MG63 (cell line): ENCODE data around the gene PIH1D2. TPM values are rescaled to one million over a fixed set of nuclear protein-coding genes. Genes with fewer than 3 reads are reported as not detected.
"Not testable (repeated sequence)": the region's sequence is repeated elsewhere in the genome, so short reads cannot be mapped to it uniquely, and the experiment has no call there.

Experiments used
- DNase-seq: peaks from one replicate; pipeline ENCODE4 v3.0.0-alpha.2; 2020
- H3K27me3 ChIP-seq: fragments of 250-450 bp; sonication (Bioruptor Pico); 2 replicates; pipeline ENCODE4 v1.5.1; 2020; ENCODE audit warnings: mild to moderate bottlenecking, moderate library complexity
- H3K36me3 ChIP-seq: fragments of 250-450 bp; sonication (Bioruptor Pico); 2 replicates; pipeline ENCODE4 v1.5.1; 2020; ENCODE audit warnings: mild to moderate bottlenecking, moderate library complexity
- H3K4me3 ChIP-seq: fragments of 250-450 bp; sonication (Bioruptor Pico); 2 replicates; pipeline ENCODE4 v1.5.1; 2020; ENCODE audit warnings: mild to moderate bottlenecking, moderate library complexity
- H3K9me3 ChIP-seq: fragments of 250-450 bp; sonication (Bioruptor Pico); 2 replicates; pipeline ENCODE4 v1.5.1; 2020; ENCODE audit warnings: mild to moderate bottlenecking, moderate library complexity
- total RNA-seq: library from RNA; depleted of rRNA; stranded (reverse); fragments of >200 nt; shearing (Covaris generic); gene quantifications from 2 replicates; pipeline ENCODE4 v1.2.3, GENCODE V29; 2014; ENCODE audit warnings: low replicate concordance; rRNA removed

Gene PIH1D2
- total RNA-seq: 4.9 and 14.6 TPM in 2 replicates

- Histone ChIP-seq H3K27me3 (no peaks in the 10 kb centered on the region), H3K36me3 (peaks cover 39% of the 10 kb centered on the region), H3K4me3 (peak within 1 kb of the TSS; percentile 79), H3K9me3 (no peaks in the 10 kb centered on the region)
- DNase-seq: peak; percentile 85
Measured at GRCh38 chr11:112073941-112074811, at the start of gene PIH1D2, which contains the start of gene NKAPD1. PIH1D2 (minus strand) TSS chr11:112074017; CDS start chr11:112073174, 843 bp downstream. NKAPD1 (plus strand) TSS chr11:112074299; CDS start chr11:112075575, 1,276 bp downstream.

GRCh38 chr11:112123129-112123528 is 49.3 kb upstream of the PIH1D2 start:
- H3K36me3 ChIP-seq: no peaks in the 10 kb centered on the region
- DNase-seq: no peak
- H3K27me3 ChIP-seq: no peaks in the 10 kb centered on the region
- no peaks in the 10 kb centered on the region for H3K9me3 ChIP-seq
- no peak overlapping the region for H3K4me3 ChIP-seq

DNA sequence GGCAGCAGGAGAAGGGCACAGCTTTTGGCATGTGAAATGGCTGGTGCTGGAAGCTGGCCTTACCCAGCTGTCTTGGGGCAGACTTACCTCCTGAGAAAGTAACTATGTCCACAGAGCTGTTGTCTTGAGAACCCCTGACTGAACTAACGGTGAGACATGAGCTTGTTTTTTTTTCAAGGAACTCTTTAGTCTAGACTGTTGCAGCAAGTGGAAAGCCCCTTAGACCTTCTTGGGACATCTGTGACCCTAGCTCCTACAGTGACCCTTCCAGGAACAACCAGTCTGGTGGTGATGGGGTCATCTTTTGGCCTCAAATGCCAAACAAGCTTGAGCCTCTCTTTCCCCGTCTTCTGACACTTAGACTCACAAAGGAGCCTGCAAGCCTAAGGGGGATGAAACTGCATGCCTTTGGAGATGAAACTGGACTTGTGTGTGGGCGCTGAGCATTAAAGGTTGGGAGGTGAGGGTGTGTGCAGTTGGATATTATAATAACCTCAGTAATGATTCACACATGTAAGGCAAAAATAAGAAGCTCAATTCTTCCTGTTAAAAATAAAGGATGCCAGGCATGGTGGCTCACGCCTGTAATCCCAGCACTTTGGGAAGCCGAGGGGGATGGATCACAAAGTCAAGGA is 48.3 kb upstream of the PIH1D2 start:
- no peaks in the 10 kb centered on the region for H3K9me3 ChIP-seq

DNA sequence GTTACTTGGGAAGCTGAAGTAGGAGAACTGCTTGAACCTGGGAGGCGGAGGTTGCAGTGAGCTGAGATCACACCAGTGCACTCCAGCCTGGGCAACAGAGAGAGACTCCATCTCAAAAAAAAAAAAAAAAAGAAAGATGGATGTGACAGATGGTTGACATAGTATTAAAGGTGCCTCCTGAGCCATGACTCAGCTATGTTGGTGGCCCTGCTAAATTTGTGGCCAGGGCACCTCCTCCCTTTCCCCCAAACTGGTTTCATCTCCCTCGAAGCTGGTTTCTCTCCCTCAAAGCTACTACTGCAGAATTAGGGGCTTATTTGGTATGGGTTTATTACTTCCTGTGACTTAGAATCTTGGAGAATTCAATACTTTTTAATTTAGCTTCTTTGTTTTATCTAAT is 44.4 kb upstream of the PIH1D2 start:
- Histone ChIP-seq H3K27me3 (no peaks in the 10 kb centered on the region), H3K4me3 (no peak overlapping the region), H3K36me3 (no peaks in the 10 kb centered on the region), H3K9me3 (no peaks in the 10 kb centered on the region)
- no peak for DNase-seq

More for the DNA sequence above, 48.3 kb upstream of the PIH1D2 start:
- Histone ChIP-seq H3K4me3 (no peak overlapping the region), H3K27me3 (no peaks in the 10 kb centered on the region), H3K36me3 (no peaks in the 10 kb centered on the region)
- no peak for DNase-seq

DNA sequence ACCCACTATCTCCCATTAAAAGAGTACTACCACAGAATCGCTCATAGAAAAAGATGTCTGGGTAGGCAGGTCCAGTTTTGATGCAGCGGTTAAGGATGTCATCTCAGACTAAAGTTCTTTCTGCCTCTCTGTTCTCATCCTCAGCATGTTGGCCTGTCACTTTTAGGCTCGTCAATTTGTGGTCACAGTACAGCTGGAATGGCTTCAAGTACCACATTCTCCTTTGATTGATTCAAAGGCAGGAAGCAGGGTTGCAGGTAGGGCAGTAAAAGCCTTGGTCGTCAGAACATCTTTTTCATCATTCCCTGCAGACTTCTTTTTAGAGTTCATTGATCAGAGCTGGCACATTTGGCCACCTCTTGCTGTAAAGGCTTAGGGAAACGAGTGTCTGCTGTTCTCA is 41.6 kb upstream of the PIH1D2 start:
- Histone ChIP-seq H3K9me3 (no peaks in the 10 kb centered on the region), H3K4me3 (no peak overlapping the region), H3K27me3 (no peaks in the 10 kb centered on the region), H3K36me3 (no peaks in the 10 kb centered on the region)
- DNase-seq: no peak

- DNase-seq: no peak
- Histone ChIP-seq H3K36me3 (no peaks in the 10 kb centered on the region), H3K9me3 (no peaks in the 10 kb centered on the region), H3K27me3 (no peaks in the 10 kb centered on the region), H3K4me3 (no peak overlapping the region)
Measured at GRCh38 chr11:112114460-112114859, 40.6 kb upstream of the PIH1D2 start.

- DNase-seq: no peak
- H3K9me3 ChIP-seq: no peaks in the 10 kb centered on the region
Measured at GRCh38 chr11:112113539-112114457, 40.0 kb upstream of the PIH1D2 start.

DNA sequence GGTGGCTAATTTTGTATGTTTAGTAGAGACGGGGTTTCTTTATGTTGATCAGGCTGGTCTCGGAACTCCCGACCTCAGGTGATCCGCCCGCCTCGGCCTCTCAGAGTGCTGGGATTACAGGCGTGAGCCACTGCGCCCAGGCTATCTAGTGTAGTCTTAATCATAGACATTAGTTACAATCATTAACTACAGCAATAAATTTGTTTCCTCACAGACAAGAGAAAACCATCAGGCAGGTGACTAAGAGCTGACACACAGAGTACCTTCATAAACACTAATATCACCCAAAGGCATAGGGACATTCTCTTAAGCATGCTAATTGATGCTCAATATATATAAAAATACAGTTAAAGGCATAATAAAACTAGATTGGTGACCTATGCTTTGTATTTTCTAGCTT is 32.3 kb upstream of the PIH1D2 start:
- Histone ChIP-seq H3K9me3 (no peaks in the 10 kb centered on the region), H3K36me3 (no peaks in the 10 kb centered on the region), H3K27me3 (no peaks in the 10 kb centered on the region), H3K4me3 (no peak overlapping the region)
- DNase-seq: no peak

More at GRCh38 chr11:112113539-112114457, 40.0 kb upstream of the PIH1D2 start:
- Histone ChIP-seq H3K27me3 (no peaks in the 10 kb centered on the region), H3K36me3 (no peaks in the 10 kb centered on the region), H3K4me3 (no peak overlapping the region)

DNA sequence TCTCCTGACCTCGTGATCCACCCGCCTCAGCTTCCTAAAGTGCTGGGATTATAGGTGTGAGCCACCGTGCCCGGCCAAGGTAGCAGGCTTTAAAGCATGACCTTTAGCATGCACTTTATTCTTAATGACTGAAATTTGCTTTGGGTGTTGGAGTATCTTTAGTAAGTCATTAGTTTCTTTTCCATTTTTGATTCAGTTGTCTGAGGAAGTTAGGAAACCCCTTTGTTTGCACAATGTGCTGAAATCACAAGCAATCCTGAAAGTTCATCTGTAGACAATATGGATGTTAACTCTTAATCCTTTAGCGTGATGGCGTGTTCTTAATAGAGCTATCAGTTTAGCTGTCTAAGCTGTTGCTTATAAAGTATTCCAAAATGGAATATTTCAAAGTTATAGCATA is 29.6 kb upstream of the PIH1D2 start:
- Histone ChIP-seq H3K27me3 (no peaks in the 10 kb centered on the region), H3K9me3 (no peaks in the 10 kb centered on the region), H3K36me3 (peaks cover 2% of the 10 kb centered on the region; the same call in 1 of the 2 replicates), H3K4me3 (no peak overlapping the region)
- DNase-seq: no peak

DNA sequence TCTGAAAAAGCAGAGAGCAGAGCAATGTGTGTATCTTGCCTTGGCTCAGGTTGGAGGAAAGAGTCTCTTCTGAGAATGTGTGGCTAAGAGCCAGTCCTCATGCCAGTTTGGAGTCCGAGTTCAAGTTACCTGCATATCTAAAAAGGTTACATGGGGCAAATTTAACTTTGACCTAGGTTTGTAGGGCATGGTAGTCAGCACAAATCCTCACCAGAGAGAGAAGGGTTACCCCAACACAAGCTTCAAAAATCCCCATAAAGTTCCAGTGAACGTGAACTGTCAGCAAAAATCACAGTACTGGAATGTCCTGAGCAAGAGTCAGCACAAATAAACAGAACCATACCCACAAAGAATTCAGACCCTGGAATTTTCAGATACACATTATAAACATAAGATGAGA is 26.6 kb upstream of the PIH1D2 start:
- no peaks in the 10 kb centered on the region for H3K9me3 ChIP-seq
- no peaks in the 10 kb centered on the region for H3K27me3 ChIP-seq
- peaks cover 14% of the 10 kb centered on the region for H3K36me3 ChIP-seq
- DNase-seq: no peak
- H3K4me3 ChIP-seq: no peak overlapping the region

- Histone ChIP-seq H3K27me3 (no peaks in the 10 kb centered on the region), H3K9me3 (no peaks in the 10 kb centered on the region), H3K4me3 (no peak overlapping the region), H3K36me3 (peaks cover 32% of the 10 kb centered on the region)
- no peak for DNase-seq
Measured at GRCh38 chr11:112097734-112098528, 24.1 kb upstream of the PIH1D2 start.

DNA sequence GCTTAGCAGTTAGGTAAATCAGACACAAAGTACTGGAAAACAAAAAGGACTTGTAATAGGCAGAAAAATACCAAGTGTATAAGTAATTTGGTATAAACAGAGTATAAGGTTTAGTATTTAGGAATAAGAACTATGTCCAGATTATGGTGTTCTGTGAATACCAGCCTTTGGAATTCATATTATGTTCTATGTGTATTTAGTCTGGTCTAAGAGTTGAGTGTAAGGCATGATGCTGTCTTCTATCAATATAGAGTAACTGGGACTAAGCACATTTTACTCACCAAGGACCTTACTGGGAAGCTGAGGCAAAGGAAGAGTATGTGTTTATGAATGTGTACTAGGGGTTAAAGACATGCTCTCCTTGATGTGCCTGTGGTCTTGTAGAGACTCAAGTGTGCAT is 22.4 kb upstream of the PIH1D2 start:
- no peak for DNase-seq
- Histone ChIP-seq H3K27me3 (no peaks in the 10 kb centered on the region), H3K36me3 (peaks cover 48% of the 10 kb centered on the region), H3K4me3 (no peak overlapping the region), H3K9me3 (no peaks in the 10 kb centered on the region)

DNA sequence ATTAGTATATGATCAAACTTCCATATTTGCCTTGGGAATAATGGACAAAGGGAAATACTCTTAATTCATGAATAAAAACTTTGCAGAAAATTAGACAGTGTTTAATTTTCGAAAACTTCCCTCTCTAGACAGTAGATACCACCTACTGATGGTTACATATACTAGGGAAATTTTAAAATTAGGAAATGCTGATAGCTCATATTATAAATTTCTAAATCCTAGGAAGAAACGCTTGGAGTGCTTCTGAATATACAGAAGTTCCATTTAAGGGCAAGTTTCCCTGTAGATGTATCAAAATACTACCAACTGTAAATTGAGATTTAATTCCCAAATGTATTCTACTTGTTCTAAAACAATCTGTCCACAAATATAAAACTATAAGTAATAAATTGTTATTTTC is 21.5 kb upstream of the PIH1D2 start:
- H3K4me3 ChIP-seq, H3K27me3 ChIP-seq, H3K9me3 ChIP-seq, DNase-seq: not testable (repeated sequence)
- peaks cover 57% of the 10 kb centered on the region for H3K36me3 ChIP-seq

DNA sequence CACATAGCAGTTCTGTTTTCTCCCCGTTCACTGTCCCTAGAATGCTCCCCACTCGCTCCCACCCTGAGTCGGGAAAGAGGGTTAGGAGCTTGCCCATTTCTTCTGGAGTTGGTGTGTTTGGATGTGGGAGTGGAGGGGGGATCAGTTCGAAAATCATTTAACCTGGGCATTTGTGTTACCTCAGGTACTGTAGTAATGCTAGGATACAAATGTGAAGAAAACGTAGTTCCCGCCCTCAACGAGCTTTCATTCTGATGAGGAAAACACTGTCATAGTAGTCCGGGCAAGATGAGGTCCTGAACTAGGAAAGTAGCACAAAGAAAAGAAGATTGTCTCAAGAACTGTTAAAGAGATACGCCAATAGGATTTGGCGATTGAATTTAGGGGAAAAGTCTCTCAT is 13.4 kb upstream of the PIH1D2 start:
- Histone ChIP-seq H3K36me3 (peaks cover 84% of the 10 kb centered on the region), H3K27me3 (no peaks in the 10 kb centered on the region), H3K4me3 (peak overlapping the region; percentile 93), H3K9me3 (no peaks in the 10 kb centered on the region)
- no peak for DNase-seq

GRCh38 chr11:112086422-112087191 is 12.8 kb upstream of the PIH1D2 start, which contains the start of the genes SDHD and TIMM8B:
SDHD (plus strand) TSS chr11:112086873; CDS start chr11:112086908, 35 bp downstream.
TIMM8B (minus strand) TSS chr11:112086756; CDS start chr11:112086723, 33 bp downstream.
- no peaks in the 10 kb centered on the region for H3K27me3 ChIP-seq
- peak within 1 kb of the TSS; percentile 93 for H3K4me3 ChIP-seq
- no peaks in the 10 kb centered on the region for H3K9me3 ChIP-seq
- DNase-seq: peak; percentile 92
- H3K36me3 ChIP-seq: peaks cover 84% of the 10 kb centered on the region
